HepG2 (cell line): ENCODE results near the gene TACR3. TPM values are rescaled to one million over a fixed set of nuclear protein-coding genes. Genes with fewer than 3 reads are reported as not detected.

ENCODE experiments used
- ATAC-seq: fragments of 200-7000 bp; cut with Tn5 transposase; 3 replicates; pipeline ENCODE4 v1.9.1; 2020; ENCODE audit warnings: mild to moderate bottlenecking, moderate library complexity
- BruUV-seq: library from RNA; stranded (reverse); fragments of 400-500 nt; replicated peaks from 2 replicates; lab custom pipeline; 2021; lab: Mats Ljungman, UMichigan
- CTCF ChIA-PET: fragments of 300-600 bp; formaldehyde crosslinking; extraction: SDS; loops from one replicate; lab custom pipeline; 2021; ENCODE audit warnings: low total read pairs, inconsistent platforms, low intra/inter-chr PET ratio; lab: Yijun Ruan, JAX
- POLR2A ChIA-PET: fragments of 350-600 bp; sonication (Branson Sonifier 250); formaldehyde crosslinking; loops from one replicate; lab custom pipeline; 2020; ENCODE audit warnings: antibody characterized with exemption, inconsistent platforms; lab: Yijun Ruan, JAX
- DNase-seq: peaks from one replicate; pipeline ENCODE4 v3.0.0-alpha.2; 2015; ENCODE audit warnings: low spot score
- FAIRE-seq: peaks from 3 replicates; lab custom pipeline; 2011; peaks lifted over from hg19 to GRCh38; lab: Jason Lieb, UNC
- H2AFZ ChIP-seq: one replicate; pipeline ENCODE4 v1.6.1; 2011; ENCODE audit warnings: low read length, inconsistent platforms
- H3K27ac ChIP-seq: fragments of 300-600 bp; 3 replicates; pipeline ENCODE4 v1.8.0; 2011; ENCODE audit warnings: mixed run types, mild to moderate bottlenecking, mixed read lengths, low read length, inconsistent platforms; ENCODE audit not compliant: insufficient read depth; ENCODE audit errors: extremely low read length
- H3K27me3 ChIP-seq, 2 experiments: fragments of 200-600 bp in 1 of 2; 2 replicates in 1 of 2; 3 replicates in 1 of 2; pipeline versions ENCODE4 v1.6.0 to v1.8.0; 2011; ENCODE audit warnings: low read length in 2 of 2, mild to moderate bottlenecking in 2 of 2, moderate library complexity in 2 of 2, inconsistent platforms in 1 of 2; ENCODE audit not compliant: insufficient read depth in 2 of 2, control insufficient read depth in 1 of 2
- H3K36me3 ChIP-seq, 2 experiments: fragments of 200-600 bp in 1 of 2; replicated peaks in 1 of 2; 2 replicates in 1 of 2; 3 replicates in 1 of 2; pipeline versions ENCODE4 v1.5.1 to v1.8.0; 2011; ENCODE audit warnings: low read length in 2 of 2, inconsistent platforms in 1 of 2; ENCODE audit not compliant: insufficient read depth in 2 of 2, control insufficient read depth in 1 of 2
- H3K4me1 ChIP-seq: 2 replicates; pipeline ENCODE4 v1.5.1; 2012; ENCODE audit warnings: low read length, inconsistent platforms; ENCODE audit not compliant: insufficient read depth
- H3K4me2 ChIP-seq: 2 replicates; pipeline ENCODE4 v1.6.0; 2011; ENCODE audit warnings: low read depth, low read length, inconsistent platforms
- H3K4me3 ChIP-seq, 3 experiments: fragments of 200-600 bp in 1 of 3; sonication (generic), shearing (Covaris generic) in 1 of 3; replicated peaks in 1 of 3; 2 replicates each; pipeline ENCODE4 v1.5.1; 2011 to 2016; ENCODE audit warnings: low read length in 3 of 3, inconsistent platforms in 2 of 3, low read depth in 2 of 3, mild to moderate bottlenecking in 2 of 3, control low read depth in 1 of 3, mixed read lengths in 1 of 3; ENCODE audit not compliant: insufficient read depth in 1 of 3
- H3K79me2 ChIP-seq: one replicate; pipeline ENCODE4 v1.6.1; 2011; ENCODE audit warnings: low read length, inconsistent platforms; ENCODE audit not compliant: insufficient read depth
- H3K9ac ChIP-seq: 2 replicates; pipeline ENCODE4 v1.6.0; 2011; ENCODE audit warnings: mild to moderate bottlenecking, low read depth, low read length, inconsistent platforms; ENCODE audit not compliant: insufficient read depth
- H3K9me3 ChIP-seq: 2 replicates; pipeline ENCODE4 v1.5.1; 2012; ENCODE audit warnings: mild to moderate bottlenecking, low read length
- H4K20me1 ChIP-seq: 2 replicates; pipeline ENCODE4 v1.6.0; 2011; ENCODE audit warnings: inconsistent platforms, mild to moderate bottlenecking, low read length, moderate library complexity; ENCODE audit not compliant: insufficient read depth
- CEBPB ChIP-seq: IDR thresholded peaks from 2 replicates; pipeline ENCODE4 v1.6.1; 2011; ENCODE audit warnings: low read depth, low read length, improper control_type of control experiment, borderline replicate concordance
- NR2F2 ChIP-seq: IDR thresholded peaks from 2 replicates; pipeline ENCODE4 v1.6.1; 2012; ENCODE audit warnings: low read depth, inconsistent platforms, borderline replicate concordance
- PCBP2 ChIP-seq: fragments of 200-400 bp; formaldehyde crosslinking; optimal IDR thresholded peaks from 2 replicates; pipeline ENCODE3; 2018; ENCODE audit warnings: low read length, low read depth; ENCODE audit not compliant: poor library complexity, severe bottlenecking
- SRSF4 ChIP-seq: fragments of 200-400 bp; formaldehyde crosslinking; IDR thresholded peaks from one replicate; pipeline ENCODE4 v1.6.1; 2018; ENCODE audit warnings: mild to moderate bottlenecking, low read depth, low read length, moderate library complexity; ENCODE audit not compliant: poor library complexity, severe bottlenecking
- ZNF619 ChIP-seq: sonication (generic); formaldehyde crosslinking; IDR thresholded peaks from 2 replicates; pipeline ENCODE4 v1.4.0; 2020; ENCODE audit warnings: mild to moderate bottlenecking, missing genetic modification reagents
- ZNF652 ChIP-seq: IDR thresholded peaks from 2 replicates; pipeline ENCODE4 v1.6.1; 2016; ENCODE audit warnings: low read depth, borderline replicate concordance
- ZSCAN9 ChIP-seq: IDR thresholded peaks from 2 replicates; pipeline ENCODE4 v1.6.1; 2016; ENCODE audit warnings: borderline replicate concordance
- WGBS: methylation state at CpG from one replicate; pipeline ENCODE4 v1.1.6; 2017; ENCODE audit warnings: low lambda C conversion rate; 5-methylcytosine and 5-hydroxymethylcytosine counted together
- in situ Hi-C: cut with HindIII; loops from 2 replicates; pipeline ENCODE4 v1.10.0; 2017; ENCODE audit warnings: low pct_unique_long_range_greater_than_20kb; ENCODE audit not compliant: extremely low pct_ligation_motif_present
- intact Hi-C: fragments of 100-400 bp; cut with micrococcal nuclease; formaldehyde crosslinking; loops from one replicate; pipeline ENCODE4 v1.10.0; 2022; ENCODE audit not compliant: unreplicated experiment
- polyA plus RNA-seq, 8 experiments: library from polyadenylated mRNA; depleted of rRNA in 3 of 8; stranded (reverse) in 7 of 8; unstranded in 1 of 8; fragments of >200 nt; fragmentation: Illumina TruSeq in 4 of 8; extraction: Trizol in 4 of 8; gene quantifications; 2 replicates each; pipeline versions ENCODE4 v1.2.1 to v1.2.3, GENCODE V29; 2011 to 2016; ENCODE audit warnings: low read depth in 4 of 8, missing spikeins in 1 of 8, mixed read lengths in 1 of 8; ENCODE audit not compliant: insufficient read depth in 1 of 8
- total RNA-seq, 5 experiments: library from RNA; depleted of rRNA; stranded (reverse); fragments of >200 nt; fragmentation: Illumina TruSeq; extraction: Trizol; gene quantifications; 2 replicates each; pipeline ENCODE4 v1.2.3, GENCODE V29; 2016; ENCODE audit warnings: low read depth in 1 of 5
- TF ChIP-seq, protein P1 (sequence below): sonication (generic); formaldehyde crosslinking; IDR thresholded peaks from 2 replicates; pipeline ENCODE4 v1.4.0; 2020; ENCODE audit warnings: missing genetic modification reagents; ENCODE audit errors: not compliant biosample characterization
- TF ChIP-seq, protein P2 (sequence below): sonication (generic); formaldehyde crosslinking; conservative IDR thresholded peaks from 2 replicates; pipeline ENCODE4 v1.8.1; 2023; ENCODE audit warnings: missing genetic modification reagents
- TF ChIP-seq, protein P3 (sequence below): sonication (generic); formaldehyde crosslinking; IDR thresholded peaks from 2 replicates; pipeline ENCODE4 v1.8.1; 2023; ENCODE audit warnings: mild to moderate bottlenecking, inconsistent platforms, moderate library complexity, missing genetic modification reagents, borderline replicate concordance
- TF ChIP-seq, protein P4 (sequence below): sonication (generic); formaldehyde crosslinking; IDR thresholded peaks from 2 replicates; pipeline ENCODE4 v1.4.0; 2020; ENCODE audit warnings: mild to moderate bottlenecking, missing genetic modification reagents

The TACR3 gene
- total and polyA plus RNA-seq, 2 of the 13 experiments (the other 11 are each of a cell fraction or from before 2014, with no cell fraction given), result not detected

DNA sequence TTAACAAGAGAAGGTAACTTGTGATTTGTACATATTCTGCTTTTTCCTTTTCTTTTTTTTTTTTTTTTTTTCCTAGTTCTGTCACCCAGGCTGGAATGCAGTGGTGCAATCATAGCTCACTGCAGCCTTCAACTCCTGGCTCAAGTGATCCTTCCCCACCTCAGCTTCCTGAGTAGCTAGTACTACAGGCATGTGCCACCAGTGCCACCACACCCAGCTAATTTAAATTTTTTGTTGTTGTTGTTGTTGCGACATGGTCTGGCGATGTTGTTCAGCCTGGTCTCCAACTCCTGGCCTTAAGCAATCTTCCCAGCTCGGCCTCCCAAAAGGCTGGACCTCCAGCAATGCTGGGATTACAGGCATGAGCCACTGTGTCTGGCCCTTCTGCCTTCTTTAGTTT lies 1.5 kb upstream of the TACR3 start:
- ChIA-PET POLR2A (no interaction called here), CTCF (no interaction called here)
- no TSS peak for BruUV-seq
- no peaks in the 10 kb centered on the region for H4K20me1 ChIP-seq
- no peaks in the 10 kb centered on the region for H3K4me1 ChIP-seq
- H2AFZ ChIP-seq, result no peak overlapping the region
- FAIRE-seq, result no peak
- H3K4me3 ChIP-seq, result no peak overlapping the region
- no peaks in the 10 kb centered on the region for H3K79me2 ChIP-seq
- H3K9ac ChIP-seq, result no peak overlapping the region
- in situ Hi-C loops, result no loop called here
- no peak for ATAC-seq
- H3K36me3 ChIP-seq, result no peaks in the 10 kb centered on the region
- intact Hi-C loops, result no loop called here
- no peak for DNase-seq
- H3K4me2 ChIP-seq, result no peak overlapping the region
- TF ChIP-seq, protein P1, sequence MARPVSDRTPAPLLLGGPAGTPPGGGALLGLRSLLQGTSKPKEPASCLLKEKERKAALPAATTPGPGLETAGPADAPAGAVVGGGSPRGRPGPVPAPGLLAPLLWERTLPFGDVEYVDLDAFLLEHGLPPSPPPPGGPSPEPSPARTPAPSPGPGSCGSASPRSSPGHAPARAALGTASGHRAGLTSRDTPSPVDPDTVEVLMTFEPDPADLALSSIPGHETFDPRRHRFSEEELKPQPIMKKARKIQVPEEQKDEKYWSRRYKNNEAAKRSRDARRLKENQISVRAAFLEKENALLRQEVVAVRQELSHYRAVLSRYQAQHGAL (CRISPR knock-in tag), result no peak
- peak; percentile 33; the same call in 1 of the 2 replicates for TF ChIP-seq CEBPB
- TF ChIP-seq, protein P2, sequence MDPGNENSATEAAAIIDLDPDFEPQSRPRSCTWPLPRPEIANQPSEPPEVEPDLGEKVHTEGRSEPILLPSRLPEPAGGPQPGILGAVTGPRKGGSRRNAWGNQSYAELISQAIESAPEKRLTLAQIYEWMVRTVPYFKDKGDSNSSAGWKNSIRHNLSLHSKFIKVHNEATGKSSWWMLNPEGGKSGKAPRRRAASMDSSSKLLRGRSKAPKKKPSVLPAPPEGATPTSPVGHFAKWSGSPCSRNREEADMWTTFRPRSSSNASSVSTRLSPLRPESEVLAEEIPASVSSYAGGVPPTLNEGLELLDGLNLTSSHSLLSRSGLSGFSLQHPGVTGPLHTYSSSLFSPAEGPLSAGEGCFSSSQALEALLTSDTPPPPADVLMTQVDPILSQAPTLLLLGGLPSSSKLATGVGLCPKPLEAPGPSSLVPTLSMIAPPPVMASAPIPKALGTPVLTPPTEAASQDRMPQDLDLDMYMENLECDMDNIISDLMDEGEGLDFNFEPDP (CRISPR knock-in tag), result no peak
- 24% methylated on average over 3 of the region's 3 CpGs for WGBS
- no peak overlapping the region for H3K27ac ChIP-seq
- H3K27me3 ChIP-seq, result no peaks in the 10 kb centered on the region; a peak in 1 of 5 replicates
- H3K9me3 ChIP-seq, result no peaks in the 10 kb centered on the region

DNA sequence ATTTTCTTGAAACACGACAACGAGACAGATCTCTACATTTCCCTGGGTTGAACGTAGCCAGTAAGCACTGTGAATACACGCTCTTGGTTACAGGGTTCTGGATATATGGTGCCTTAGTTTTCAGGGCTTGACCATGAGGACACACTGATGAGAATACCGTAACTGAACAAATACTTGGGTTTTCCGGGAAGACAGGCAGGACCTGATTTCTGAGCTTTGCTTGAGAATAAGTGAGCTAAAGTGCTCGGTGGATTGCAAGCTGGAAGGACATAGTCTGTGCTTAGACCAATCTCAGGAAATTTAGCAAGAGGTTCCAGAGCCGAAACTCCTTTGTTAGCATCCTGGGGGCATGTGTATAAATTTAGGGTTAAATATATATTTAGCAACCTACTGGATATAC lies 876 bp upstream of the TACR3 start:
- Histone ChIP-seq H2AFZ (no peak overlapping the region), H3K9me3 (no peaks in the 10 kb centered on the region), H3K36me3 (no peaks in the 10 kb centered on the region), H3K4me3 (no peak overlapping the region), H3K4me2 (no peak overlapping the region), H3K79me2 (no peaks in the 10 kb centered on the region), H3K27ac (no peak overlapping the region), H3K27me3 (no peaks in the 10 kb centered on the region; a peak in 1 of 5 replicates), H3K9ac (no peak overlapping the region), H3K4me1 (no peaks in the 10 kb centered on the region), H4K20me1 (no peaks in the 10 kb centered on the region)
- DNase-seq (no peak), FAIRE-seq (no peak), ATAC-seq (no peak)
- ChIA-PET CTCF (no interaction called here), POLR2A (no interaction called here)
- no peak for TF ChIP-seq ZSCAN9 (CRISPR knock-in tag)
- TF ChIP-seq, protein P3, sequence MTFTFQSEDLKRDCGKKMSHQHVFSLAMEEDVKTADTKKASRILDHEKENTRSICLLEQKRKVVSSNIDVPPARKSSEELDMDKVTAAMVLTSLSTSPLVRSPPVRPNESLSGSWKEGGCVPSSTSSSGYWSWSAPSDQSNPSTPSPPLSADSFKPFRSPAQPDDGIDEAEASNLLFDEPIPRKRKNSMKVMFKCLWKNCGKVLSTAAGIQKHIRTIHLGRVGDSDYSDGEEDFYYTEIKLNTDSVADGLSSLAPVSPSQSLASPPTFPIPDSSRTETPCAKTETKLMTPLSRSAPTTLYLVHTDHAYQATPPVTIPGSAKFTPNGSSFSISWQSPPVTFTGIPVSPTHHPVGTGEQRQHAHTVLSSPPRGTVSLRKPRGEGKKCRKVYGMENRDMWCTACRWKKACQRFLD (CRISPR knock-in tag), result no peak
- no peak for TF ChIP-seq ZNF619 (CRISPR knock-in tag)
- no peak for TF ChIP-seq NR2F2
- TF ChIP-seq SRSF4, result no peak
- TF ChIP-seq, protein P4, sequence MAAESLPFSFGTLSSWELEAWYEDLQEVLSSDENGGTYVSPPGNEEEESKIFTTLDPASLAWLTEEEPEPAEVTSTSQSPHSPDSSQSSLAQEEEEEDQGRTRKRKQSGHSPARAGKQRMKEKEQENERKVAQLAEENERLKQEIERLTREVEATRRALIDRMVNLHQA (CRISPR knock-in tag), result no peak
- TF ChIP-seq ZNF652, result no peak
- no peak for TF ChIP-seq PCBP2
- in situ Hi-C loops (no loop called here), intact Hi-C loops (no loop called here)
- 13% methylated on average over 8 of the region's 8 CpGs for WGBS
- no TSS peak for BruUV-seq
